ENCODE results near the gene TNNC2.

DNA sequence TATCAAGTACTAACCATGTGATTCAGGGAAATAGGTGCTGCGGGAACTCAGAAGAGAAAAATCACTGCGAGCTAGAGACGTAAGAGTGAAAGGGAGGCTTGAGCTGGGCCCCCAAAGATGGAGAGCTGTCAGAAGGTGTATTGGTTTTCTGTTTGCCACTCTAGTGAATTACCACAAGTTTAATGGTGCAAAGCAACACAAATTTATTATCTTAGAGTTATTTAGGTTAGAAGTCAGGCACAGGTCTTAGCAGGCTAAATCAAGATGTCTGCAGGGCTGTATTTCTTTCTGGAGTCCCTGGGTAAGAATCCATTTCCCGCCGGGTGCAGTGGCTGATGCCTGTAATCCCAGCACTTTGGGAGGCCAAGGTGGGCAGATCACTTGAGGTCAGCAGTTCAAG, 32.8 kb upstream of the TNNC2 start:
- no peak for TF ChIP-seq POU5F1 (IDR thresholded peaks at IDR 0.05; ENCODE audit: low read depth, low read length)
- no peak for TF ChIP-seq TAF7 (optimal IDR thresholded peaks at IDR 0.05; ENCODE audit: borderline replicate concordance, low read depth, low read length)
- no peak for TF ChIP-seq CBX8 (IDR thresholded peaks at IDR 0.05; ENCODE audit: borderline replicate concordance, low read depth, low read length)
- TF ChIP-seq POLR2AphosphoS5 (IDR thresholded peaks at IDR 0.05; ENCODE audit: low read depth, low read length), result no peak
- no peak for TF ChIP-seq CHD1 (IDR thresholded peaks at IDR 0.05; ENCODE audit: low read depth, low read length)
- no peak for TF ChIP-seq CBX5 (IDR thresholded peaks at IDR 0.05; ENCODE audit: low read depth, low read length)

All from H1 (cell line).